Esophagus muscularis mucosa (tissue), 4 donors: ENCODE data around the gene LHX3.

ENCODE experiments used
- EP300 ChIP-seq: sonication (generic); formaldehyde crosslinking; IDR thresholded peaks from one replicate; pipeline ENCODE4 v1.6.1; 2017; ENCODE audit warnings: antibody characterized with exemption
- POLR2A ChIP-seq: fragments of 450-650 bp; IDR thresholded peaks from one replicate; pipeline ENCODE4 v1.6.1; 2017; ENCODE audit warnings: antibody characterized with exemption, moderate library complexity, mild to moderate bottlenecking, low read depth
- POLR2AphosphoS5 ChIP-seq, 2 donors: sonication (generic); formaldehyde crosslinking; IDR thresholded peaks; one replicate each; pipeline ENCODE4 v1.6.1; 2017; ENCODE audit warnings: antibody characterized with exemption in 2 of 2
- TF ChIP-seq, protein P1 (sequence below), 3 experiments: fragments of 200-600 bp in 2 of 3; fragments of 450-650 bp in 1 of 3; sonication (generic) in 2 of 3; IDR thresholded peaks; one replicate each; pipeline ENCODE4 v1.5.1; 2017 to 2019; ENCODE audit warnings: antibody characterized with exemption in 3 of 3, mild to moderate bottlenecking in 2 of 3, moderate library complexity in 1 of 3

- TF ChIP-seq POLR2AphosphoS5 (IDR thresholded peaks at IDR 0.05), result no peak
- TF ChIP-seq, protein P1, sequence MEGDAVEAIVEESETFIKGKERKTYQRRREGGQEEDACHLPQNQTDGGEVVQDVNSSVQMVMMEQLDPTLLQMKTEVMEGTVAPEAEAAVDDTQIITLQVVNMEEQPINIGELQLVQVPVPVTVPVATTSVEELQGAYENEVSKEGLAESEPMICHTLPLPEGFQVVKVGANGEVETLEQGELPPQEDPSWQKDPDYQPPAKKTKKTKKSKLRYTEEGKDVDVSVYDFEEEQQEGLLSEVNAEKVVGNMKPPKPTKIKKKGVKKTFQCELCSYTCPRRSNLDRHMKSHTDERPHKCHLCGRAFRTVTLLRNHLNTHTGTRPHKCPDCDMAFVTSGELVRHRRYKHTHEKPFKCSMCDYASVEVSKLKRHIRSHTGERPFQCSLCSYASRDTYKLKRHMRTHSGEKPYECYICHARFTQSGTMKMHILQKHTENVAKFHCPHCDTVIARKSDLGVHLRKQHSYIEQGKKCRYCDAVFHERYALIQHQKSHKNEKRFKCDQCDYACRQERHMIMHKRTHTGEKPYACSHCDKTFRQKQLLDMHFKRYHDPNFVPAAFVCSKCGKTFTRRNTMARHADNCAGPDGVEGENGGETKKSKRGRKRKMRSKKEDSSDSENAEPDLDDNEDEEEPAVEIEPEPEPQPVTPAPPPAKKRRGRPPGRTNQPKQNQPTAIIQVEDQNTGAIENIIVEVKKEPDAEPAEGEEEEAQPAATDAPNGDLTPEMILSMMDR (IDR thresholded peaks at IDR 0.05), result no peak
- TF ChIP-seq POLR2A, result no peak
- no peak for TF ChIP-seq EP300
Measured at GRCh38 chr9:136252846-136253245, 47.9 kb upstream of the LHX3 start.
